HepG2 (cell line): ENCODE data around the gene GPATCH2. TPM values are rescaled to one million over a fixed set of nuclear protein-coding genes. Genes with fewer than 3 reads are reported as not detected.

Experiments
- ATAC-seq: fragments of 200-7000 bp; cut with Tn5 transposase; 3 replicates; pipeline ENCODE4 v1.9.1; 2020; ENCODE audit warnings: mild to moderate bottlenecking, moderate library complexity
- BruUV-seq: library from RNA; stranded (reverse); fragments of 400-500 nt; replicated peaks from 2 replicates; lab custom pipeline; 2021; lab: Mats Ljungman, UMichigan
- CTCF ChIA-PET: fragments of 300-600 bp; formaldehyde crosslinking; extraction: SDS; loops from one replicate; lab custom pipeline; 2021; ENCODE audit warnings: low total read pairs, inconsistent platforms, low intra/inter-chr PET ratio; lab: Yijun Ruan, JAX
- POLR2A ChIA-PET: fragments of 350-600 bp; sonication (Branson Sonifier 250); formaldehyde crosslinking; loops from one replicate; lab custom pipeline; 2020; ENCODE audit warnings: antibody characterized with exemption, inconsistent platforms; lab: Yijun Ruan, JAX
- DNase-seq: peaks from one replicate; pipeline ENCODE4 v3.0.0-alpha.2; 2015; ENCODE audit warnings: low spot score
- FAIRE-seq: peaks from 3 replicates; lab custom pipeline; 2011; peaks lifted over from hg19 to GRCh38; lab: Jason Lieb, UNC
- H2AFZ ChIP-seq: one replicate; pipeline ENCODE4 v1.6.1; 2011; ENCODE audit warnings: low read length, inconsistent platforms
- H3K27ac ChIP-seq: fragments of 300-600 bp; 3 replicates; pipeline ENCODE4 v1.8.0; 2011; ENCODE audit warnings: mixed run types, mild to moderate bottlenecking, mixed read lengths, low read length, inconsistent platforms; ENCODE audit not compliant: insufficient read depth; ENCODE audit errors: extremely low read length
- H3K27me3 ChIP-seq, 2 experiments: fragments of 200-600 bp in 1 of 2; 2 replicates in 1 of 2; 3 replicates in 1 of 2; pipeline versions ENCODE4 v1.6.0 to v1.8.0; 2011; ENCODE audit warnings: low read length in 2 of 2, mild to moderate bottlenecking in 2 of 2, moderate library complexity in 2 of 2, inconsistent platforms in 1 of 2; ENCODE audit not compliant: insufficient read depth in 2 of 2, control insufficient read depth in 1 of 2
- H3K36me3 ChIP-seq, 2 experiments: fragments of 200-600 bp in 1 of 2; replicated peaks in 1 of 2; 2 replicates in 1 of 2; 3 replicates in 1 of 2; pipeline versions ENCODE4 v1.5.1 to v1.8.0; 2011; ENCODE audit warnings: low read length in 2 of 2, inconsistent platforms in 1 of 2; ENCODE audit not compliant: insufficient read depth in 2 of 2, control insufficient read depth in 1 of 2
- H3K4me1 ChIP-seq: 2 replicates; pipeline ENCODE4 v1.5.1; 2012; ENCODE audit warnings: low read length, inconsistent platforms; ENCODE audit not compliant: insufficient read depth
- H3K4me2 ChIP-seq: 2 replicates; pipeline ENCODE4 v1.6.0; 2011; ENCODE audit warnings: low read depth, low read length, inconsistent platforms
- H3K4me3 ChIP-seq, 3 experiments: fragments of 200-600 bp in 1 of 3; sonication (generic), shearing (Covaris generic) in 1 of 3; replicated peaks in 1 of 3; 2 replicates each; pipeline ENCODE4 v1.5.1; 2011 to 2016; ENCODE audit warnings: low read length in 3 of 3, inconsistent platforms in 2 of 3, low read depth in 2 of 3, mild to moderate bottlenecking in 2 of 3, control low read depth in 1 of 3, mixed read lengths in 1 of 3; ENCODE audit not compliant: insufficient read depth in 1 of 3
- H3K79me2 ChIP-seq: one replicate; pipeline ENCODE4 v1.6.1; 2011; ENCODE audit warnings: low read length, inconsistent platforms; ENCODE audit not compliant: insufficient read depth
- H3K9ac ChIP-seq: 2 replicates; pipeline ENCODE4 v1.6.0; 2011; ENCODE audit warnings: mild to moderate bottlenecking, low read depth, low read length, inconsistent platforms; ENCODE audit not compliant: insufficient read depth
- H3K9me3 ChIP-seq: 2 replicates; pipeline ENCODE4 v1.5.1; 2012; ENCODE audit warnings: mild to moderate bottlenecking, low read length
- H4K20me1 ChIP-seq: 2 replicates; pipeline ENCODE4 v1.6.0; 2011; ENCODE audit warnings: inconsistent platforms, mild to moderate bottlenecking, low read length, moderate library complexity; ENCODE audit not compliant: insufficient read depth
- ATF5 ChIP-seq: sonication (generic); formaldehyde crosslinking; IDR thresholded peaks from 2 replicates; pipeline ENCODE4 v1.4.0; 2020; ENCODE audit warnings: mild to moderate bottlenecking, low read depth, missing genetic modification reagents
- EP300 ChIP-seq, 3 experiments: sonication (generic) in 1 of 3; formaldehyde crosslinking in 1 of 3; IDR thresholded peaks; 2 replicates each; pipeline versions ENCODE4 v1.5.1 to v1.6.1; 2011 to 2020; ENCODE audit warnings: low read depth in 2 of 3, low read length in 2 of 3, borderline replicate concordance in 1 of 3, improper control_type of control experiment in 1 of 3, mild to moderate bottlenecking in 1 of 3, missing genetic modification reagents in 1 of 3, moderate library complexity in 1 of 3
- GATA4 ChIP-seq: sonication (generic); IDR thresholded peaks from 2 replicates; pipeline ENCODE4 v1.6.1; 2016; ENCODE audit warnings: antibody characterized with exemption, low read depth, borderline replicate concordance
- HNF4A ChIP-seq: sonication (generic); formaldehyde crosslinking; IDR thresholded peaks from 2 replicates; pipeline ENCODE4 v1.4.0; 2020; ENCODE audit warnings: missing genetic modification reagents
- ZFP36L2 ChIP-seq: sonication (generic); formaldehyde crosslinking; IDR thresholded peaks from 2 replicates; pipeline ENCODE4 v1.4.0; 2020; ENCODE audit warnings: missing genetic modification reagents
- ZNF260 ChIP-seq: sonication (generic); formaldehyde crosslinking; IDR thresholded peaks from 2 replicates; pipeline ENCODE4 v1.4.0; 2020; ENCODE audit warnings: missing genetic modification reagents, low read depth, mild to moderate bottlenecking, borderline replicate concordance
- WGBS: methylation state at CpG from one replicate; pipeline ENCODE4 v1.1.6; 2017; ENCODE audit warnings: low lambda C conversion rate; 5-methylcytosine and 5-hydroxymethylcytosine counted together
- in situ Hi-C: cut with HindIII; loops from 2 replicates; pipeline ENCODE4 v1.10.0; 2017; ENCODE audit warnings: low pct_unique_long_range_greater_than_20kb; ENCODE audit not compliant: extremely low pct_ligation_motif_present
- intact Hi-C: fragments of 100-400 bp; cut with micrococcal nuclease; formaldehyde crosslinking; loops from one replicate; pipeline ENCODE4 v1.10.0; 2022; ENCODE audit not compliant: unreplicated experiment
- polyA plus RNA-seq, 8 experiments: library from polyadenylated mRNA; depleted of rRNA in 3 of 8; stranded (reverse) in 7 of 8; unstranded in 1 of 8; fragments of >200 nt; fragmentation: Illumina TruSeq in 4 of 8; extraction: Trizol in 4 of 8; gene quantifications; 2 replicates each; pipeline versions ENCODE4 v1.2.1 to v1.2.3, GENCODE V29; 2011 to 2016; ENCODE audit warnings: low read depth in 4 of 8, missing spikeins in 1 of 8, mixed read lengths in 1 of 8; ENCODE audit not compliant: insufficient read depth in 1 of 8
- total RNA-seq, 5 experiments: library from RNA; depleted of rRNA; stranded (reverse); fragments of >200 nt; fragmentation: Illumina TruSeq; extraction: Trizol; gene quantifications; 2 replicates each; pipeline ENCODE4 v1.2.3, GENCODE V29; 2016; ENCODE audit warnings: low read depth in 1 of 5
- TF ChIP-seq, protein P1 (sequence below), 2 experiments: fragments of 450-650 bp in 1 of 2; sonication (generic) in 1 of 2; formaldehyde crosslinking in 1 of 2; IDR thresholded peaks; 2 replicates each; pipeline versions ENCODE4 v1.6.1 to v1.8.0; 2016 to 2022; ENCODE audit warnings: antibody characterized with exemption in 1 of 2, mild to moderate bottlenecking in 1 of 2, missing genetic modification reagents in 1 of 2

GPATCH2 gene
- total and polyA plus RNA-seq, 2 of the 13 experiments (the other 11 are each of a cell fraction or from before 2014, with no cell fraction given) = 3.5 to 15.7 TPM

DNA sequence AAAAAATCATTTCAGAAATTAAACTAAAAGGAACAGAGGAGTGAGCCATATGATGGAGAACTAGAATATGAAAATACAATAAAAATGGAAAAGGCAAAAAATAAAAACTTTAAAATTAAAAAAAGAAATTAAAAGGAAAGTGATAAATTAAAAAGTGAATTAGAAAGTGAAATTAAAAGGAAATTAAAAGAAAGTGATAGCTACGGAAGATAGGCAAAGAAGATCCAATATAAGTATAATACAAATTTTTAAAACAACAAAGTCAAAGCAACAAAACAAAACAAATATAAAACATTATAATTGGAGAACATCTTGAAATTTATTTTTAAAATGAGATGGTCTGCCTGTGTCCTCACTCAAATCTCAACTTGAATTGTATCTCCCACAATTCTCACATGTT is 165.8 kb downstream of the GPATCH2 start (continued):
- TF ChIP-seq, protein P1, sequence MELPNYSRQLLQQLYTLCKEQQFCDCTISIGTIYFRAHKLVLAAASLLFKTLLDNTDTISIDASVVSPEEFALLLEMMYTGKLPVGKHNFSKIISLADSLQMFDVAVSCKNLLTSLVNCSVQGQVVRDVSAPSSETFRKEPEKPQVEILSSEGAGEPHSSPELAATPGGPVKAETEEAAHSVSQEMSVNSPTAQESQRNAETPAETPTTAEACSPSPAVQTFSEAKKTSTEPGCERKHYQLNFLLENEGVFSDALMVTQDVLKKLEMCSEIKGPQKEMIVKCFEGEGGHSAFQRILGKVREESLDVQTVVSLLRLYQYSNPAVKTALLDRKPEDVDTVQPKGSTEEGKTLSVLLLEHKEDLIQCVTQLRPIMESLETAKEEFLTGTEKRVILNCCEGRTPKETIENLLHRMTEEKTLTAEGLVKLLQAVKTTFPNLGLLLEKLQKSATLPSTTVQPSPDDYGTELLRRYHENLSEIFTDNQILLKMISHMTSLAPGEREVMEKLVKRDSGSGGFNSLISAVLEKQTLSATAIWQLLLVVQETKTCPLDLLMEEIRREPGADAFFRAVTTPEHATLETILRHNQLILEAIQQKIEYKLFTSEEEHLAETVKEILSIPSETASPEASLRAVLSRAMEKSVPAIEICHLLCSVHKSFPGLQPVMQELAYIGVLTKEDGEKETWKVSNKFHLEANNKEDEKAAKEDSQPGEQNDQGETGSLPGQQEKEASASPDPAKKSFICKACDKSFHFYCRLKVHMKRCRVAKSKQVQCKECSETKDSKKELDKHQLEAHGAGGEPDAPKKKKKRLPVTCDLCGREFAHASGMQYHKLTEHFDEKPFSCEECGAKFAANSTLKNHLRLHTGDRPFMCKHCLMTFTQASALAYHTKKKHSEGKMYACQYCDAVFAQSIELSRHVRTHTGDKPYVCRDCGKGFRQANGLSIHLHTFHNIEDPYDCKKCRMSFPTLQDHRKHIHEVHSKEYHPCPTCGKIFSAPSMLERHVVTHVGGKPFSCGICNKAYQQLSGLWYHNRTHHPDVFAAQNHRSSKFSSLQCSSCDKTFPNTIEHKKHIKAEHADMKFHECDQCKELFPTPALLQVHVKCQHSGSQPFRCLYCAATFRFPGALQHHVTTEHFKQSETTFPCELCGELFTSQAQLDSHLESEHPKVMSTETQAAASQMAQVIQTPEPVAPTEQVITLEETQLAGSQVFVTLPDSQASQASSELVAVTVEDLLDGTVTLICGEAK (IDR thresholded peaks at IDR 0.05) = no peak
- TF ChIP-seq, protein P1 (CRISPR knock-in tag; IDR thresholded peaks at IDR 0.05) = no peak

DNA sequence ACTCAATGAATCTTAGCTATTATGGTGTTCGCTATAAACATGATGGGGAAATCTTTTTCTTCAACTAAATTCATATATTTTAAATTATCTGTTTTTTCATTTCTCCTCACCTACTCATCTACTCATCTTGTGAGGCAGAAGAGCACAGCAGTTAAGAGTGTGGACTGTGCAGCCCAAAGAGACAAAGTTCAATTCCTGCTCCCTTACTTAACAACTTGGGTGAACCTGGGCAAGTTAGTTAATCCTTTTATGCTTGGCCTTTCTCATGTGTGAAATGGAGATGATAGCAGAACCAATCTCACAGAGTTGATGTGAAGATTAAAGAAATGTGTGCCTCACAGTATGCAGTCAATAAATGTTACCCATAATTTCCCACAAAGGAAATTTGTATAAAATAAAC is 168.2 kb downstream of the GPATCH2 start:
- ATAC-seq (no peak), FAIRE-seq (no peak), DNase-seq (no peak)
- Histone ChIP-seq H3K4me1 (no peaks in the 10 kb centered on the region), H3K9ac (no peak overlapping the region), H2AFZ (no peak overlapping the region), H3K9me3 (peaks cover 17% of the 10 kb centered on the region), H3K4me3 (no peak overlapping the region), H3K4me2 (no peak overlapping the region), H3K36me3 (no peaks in the 10 kb centered on the region), H3K79me2 (no peaks in the 10 kb centered on the region), H4K20me1 (no peaks in the 10 kb centered on the region), H3K27ac (no peak overlapping the region), H3K27me3 (no peaks in the 10 kb centered on the region)
- intact Hi-C loops (no loop called here), in situ Hi-C loops (no loop called here)
- TF ChIP-seq ZNF260 (no peak), HNF4A (peak; percentile 47), EP300 (IDR thresholded peaks at IDR 0.05; ENCODE audit: low read depth in 2 of 2, low read length in 2 of 2) (no peak), EP300 (CRISPR knock-in tag; IDR thresholded peaks at IDR 0.05; ENCODE audit: borderline replicate concordance) (no peak), GATA4 (no peak), ATF5 (CRISPR knock-in tag) (no peak), ZFP36L2 (CRISPR knock-in tag) (no peak)
- BruUV-seq = no TSS peak
- CTCF ChIA-PET = no interaction called here
- WGBS = 100% methylated on average over 1 of the region's 1 CpG
- POLR2A ChIA-PET = no interaction called here
